H1 (cell line): ENCODE measurements around the gene AAR2. TPM values are rescaled to one million over a fixed set of nuclear protein-coding genes. Genes with fewer than 3 reads are reported as not detected.

Experiments
- CTCF ChIA-PET: fragments of 300-600 bp; sonication (Branson Sonifier 250); formaldehyde crosslinking; loops from one replicate; lab custom pipeline; 2021; ENCODE audit not compliant: partially characterized antibody; lab: Charles Lee
- POLR2A ChIA-PET: fragments of 300-600 bp; sonication (Branson Sonifier 250); formaldehyde crosslinking; loops from one replicate; lab custom pipeline; 2021; ENCODE audit warnings: inconsistent platforms; ENCODE audit not compliant: partially characterized antibody; lab: Charles Lee
- DNase-seq, 2 experiments: peaks; one replicate each; pipeline versions ENCODE4 v3.0.0 to v3.0.0-alpha.2; 2010 to 2022; ENCODE audit warnings: low spot score in 2 of 2, low read depth in 1 of 2, mixed read lengths in 1 of 2
- FAIRE-seq: peaks from 2 replicates; lab custom pipeline; 2011; peaks lifted over from hg19 to GRCh38; lab: Jason Lieb, UNC
- H2AFZ ChIP-seq: 2 replicates; pipeline ENCODE4 v1.8.1; 2012; ENCODE audit warnings: low read length, inconsistent platforms
- H2AK5ac ChIP-seq: 2 replicates; pipeline ENCODE4 v1.6.1; 2013; ENCODE audit warnings: low read depth, low read length
- H2BK120ac ChIP-seq: replicated peaks from 2 replicates; pipeline ENCODE3; 2013; ENCODE audit warnings: low read depth, low read length, inconsistent platforms
- H2BK12ac ChIP-seq: 2 replicates; pipeline ENCODE4 v1.6.1; 2013; ENCODE audit warnings: low read depth, low read length
- H2BK15ac ChIP-seq: 2 replicates; pipeline ENCODE4 v1.6.1; 2013; ENCODE audit warnings: low read length
- H2BK20ac ChIP-seq: 2 replicates; pipeline ENCODE4 v1.6.1; 2013; ENCODE audit warnings: low read length
- H2BK5ac ChIP-seq: 2 replicates; pipeline ENCODE4 v1.6.1; 2013; ENCODE audit warnings: low read depth, low read length
- H3K14ac ChIP-seq: 2 replicates; pipeline ENCODE4 v1.6.1; 2013; ENCODE audit warnings: inconsistent platforms; ENCODE audit not compliant: insufficient read length
- H3K18ac ChIP-seq: 2 replicates; pipeline ENCODE4 v1.6.1; 2013; ENCODE audit warnings: low read length; ENCODE audit errors: extremely low read depth
- H3K23ac ChIP-seq: 2 replicates; pipeline ENCODE4 v1.6.1; 2013; ENCODE audit warnings: inconsistent platforms; ENCODE audit not compliant: insufficient read length
- H3K23me2 ChIP-seq: 2 replicates; pipeline ENCODE4 v1.6.1; 2013; ENCODE audit warnings: low read depth, low read length
- H3K27ac ChIP-seq: 2 replicates; pipeline ENCODE4 v1.6.1; 2011; ENCODE audit warnings: low read depth, low read length, inconsistent platforms
- H3K27me3 ChIP-seq, 4 experiments: replicated peaks in 1 of 4; 1 replicate in 1 of 4; 2 replicates in 3 of 4; pipeline versions ENCODE4 v1.6.1 to v1.8.1; 2011 to 2013; ENCODE audit warnings: low read length in 3 of 4, mild to moderate bottlenecking in 3 of 4, inconsistent platforms in 2 of 4, mixed read lengths in 2 of 4, moderate library complexity in 1 of 4; ENCODE audit not compliant: control insufficient read depth in 3 of 4, insufficient read depth in 3 of 4; ENCODE audit errors: extremely low read depth in 1 of 4
- H3K36me3 ChIP-seq, 4 experiments: 2 replicates each; pipeline versions ENCODE4 v1.6.1 to v1.8.1; 2011 to 2013; ENCODE audit warnings: mild to moderate bottlenecking in 4 of 4, low read length in 3 of 4, moderate library complexity in 2 of 4, control low read depth in 1 of 4, inconsistent platforms in 1 of 4; ENCODE audit not compliant: insufficient read depth in 4 of 4, control insufficient read depth in 2 of 4
- H3K4ac ChIP-seq: replicated peaks from 2 replicates; pipeline ENCODE3; 2013; ENCODE audit warnings: low read length, low read depth, mixed read lengths, inconsistent platforms; ENCODE audit not compliant: insufficient read length
- H3K4me1 ChIP-seq, 4 experiments: replicated peaks in 1 of 4; 1 replicate in 1 of 4; 2 replicates in 3 of 4; pipeline versions ENCODE4 v1.6.1 to v1.8.1; 2011 to 2013; ENCODE audit warnings: low read length in 3 of 4, inconsistent platforms in 2 of 4, mixed read lengths in 1 of 4; ENCODE audit not compliant: insufficient read depth in 4 of 4, control insufficient read depth in 3 of 4
- H3K4me2 ChIP-seq, 2 experiments: 2 replicates each; pipeline versions ENCODE4 v1.6.1 to v1.8.1; 2011 to 2013; ENCODE audit warnings: low read depth in 2 of 2, low read length in 2 of 2, control low read depth in 1 of 2, inconsistent platforms in 1 of 2, mild to moderate bottlenecking in 1 of 2; ENCODE audit not compliant: insufficient read depth in 1 of 2
- H3K4me3 ChIP-seq, 4 experiments: fragments of 200-600, 300-600 bp in 1 of 4; sonication (generic), shearing (Covaris generic), sonication (Bioruptor Twin) in 1 of 4; 2 replicates each; pipeline versions ENCODE4 v1.5.1 to v1.8.1; 2011 to 2016; ENCODE audit warnings: low read length in 4 of 4, low read depth in 3 of 4, control low read depth in 2 of 4, inconsistent platforms in 2 of 4, mild to moderate bottlenecking in 2 of 4, mixed read lengths in 1 of 4, moderate library complexity in 1 of 4; ENCODE audit not compliant: insufficient read depth in 2 of 4; ENCODE audit errors: extremely low read depth in 1 of 4
- H3K56ac ChIP-seq: replicated peaks from 2 replicates; pipeline ENCODE3; 2013; ENCODE audit warnings: low read depth, mild to moderate bottlenecking, mixed read lengths, low read length, inconsistent platforms; ENCODE audit not compliant: insufficient read length
- H3K79me1 ChIP-seq: 2 replicates; pipeline ENCODE4 v1.6.1; 2013; ENCODE audit warnings: low read depth, low read length, control low read depth
- H3K79me2 ChIP-seq, 2 experiments: 2 replicates each; pipeline versions ENCODE4 v1.6.1 to v1.8.1; 2012 to 2013; ENCODE audit warnings: low read length in 2 of 2, mild to moderate bottlenecking in 2 of 2, inconsistent platforms in 1 of 2; ENCODE audit not compliant: insufficient read depth in 2 of 2, control insufficient read depth in 1 of 2
- H3K9ac ChIP-seq, 4 experiments: replicated peaks in 1 of 4; 1 replicate in 1 of 4; 2 replicates in 3 of 4; pipeline versions ENCODE4 v1.6.1 to v1.8.1; 2011 to 2013; ENCODE audit warnings: low read depth in 3 of 4, low read length in 3 of 4, control low read depth in 2 of 4, mild to moderate bottlenecking in 2 of 4, moderate library complexity in 2 of 4, inconsistent platforms in 1 of 4; ENCODE audit errors: extremely low read depth in 1 of 4
- H3K9me3 ChIP-seq, 2 experiments: 2 replicates each; pipeline versions ENCODE4 v1.6.1 to v1.8.1; 2012 to 2013; ENCODE audit warnings: mild to moderate bottlenecking in 2 of 2, moderate library complexity in 2 of 2, control low read depth in 1 of 2, inconsistent platforms in 1 of 2, low read depth in 1 of 2, low read length in 1 of 2, mixed read lengths in 1 of 2; ENCODE audit not compliant: insufficient read depth in 2 of 2
- H4K20me1 ChIP-seq, 2 experiments: replicated peaks in 1 of 2; 2 replicates each; pipeline versions ENCODE3 to v1.8.1; 2011 to 2013; ENCODE audit warnings: inconsistent platforms in 2 of 2, low read length in 2 of 2, mild to moderate bottlenecking in 1 of 2; ENCODE audit not compliant: insufficient read depth in 2 of 2, control insufficient read depth in 1 of 2
- H4K5ac ChIP-seq: 2 replicates; pipeline ENCODE4 v1.6.1; 2013; ENCODE audit warnings: low read length, low read depth, mixed read lengths, inconsistent platforms; ENCODE audit not compliant: insufficient read length
- H4K8ac ChIP-seq: 2 replicates; pipeline ENCODE4 v1.8.0; 2013; ENCODE audit warnings: mild to moderate bottlenecking, moderate library complexity, low read length, inconsistent platforms; ENCODE audit not compliant: insufficient read depth; ENCODE audit errors: extremely low read depth
- H4K91ac ChIP-seq: replicated peaks from 2 replicates; pipeline ENCODE3; 2013; ENCODE audit warnings: low read length, mixed read lengths, inconsistent platforms; ENCODE audit not compliant: insufficient read length
- BCL11A ChIP-seq, 2 experiments: IDR thresholded peaks; one replicate each; pipeline ENCODE4 v1.6.1; 2011; ENCODE audit warnings: low read depth in 2 of 2, low read length in 2 of 2, mild to moderate bottlenecking in 2 of 2
- HDAC2 ChIP-seq, 2 experiments: fragments of 300-600 bp in 1 of 2; sonication (generic) in 1 of 2; IDR thresholded peaks; 2 replicates each; pipeline ENCODE4 v1.6.1; 2011 to 2012; ENCODE audit warnings: low read depth in 2 of 2, low read length in 2 of 2, mild to moderate bottlenecking in 2 of 2, moderate library complexity in 2 of 2, borderline replicate concordance in 1 of 2, inconsistent platforms in 1 of 2
- KDM1A ChIP-seq: fragments of 200-600, 300-600 bp; sonication (generic); IDR thresholded peaks from 2 replicates; pipeline ENCODE4 v1.7.1; 2016; ENCODE audit warnings: mild to moderate bottlenecking, low read length, borderline replicate concordance
- POU5F1 ChIP-seq: IDR thresholded peaks from 2 replicates; pipeline ENCODE4 v1.6.1; 2011; ENCODE audit warnings: low read depth, mild to moderate bottlenecking, low read length, moderate library complexity
- RFX5 ChIP-seq: IDR thresholded peaks from 2 replicates; pipeline ENCODE4 v1.6.1; 2011; ENCODE audit warnings: low read depth, low read length, improper control_type of control experiment, borderline replicate concordance
- TBP ChIP-seq: IDR thresholded peaks from 2 replicates; pipeline ENCODE4 v1.6.1; 2011; ENCODE audit warnings: low read depth, low read length, improper control_type of control experiment
- YY1 ChIP-seq: IDR thresholded peaks from 2 replicates; pipeline ENCODE4 v1.6.1; 2011; ENCODE audit warnings: low read depth, mild to moderate bottlenecking, low read length
- WGBS, 2 experiments: shearing (Covaris generic) in 1 of 2; methylation state at CpG; one replicate each; pipeline versions ENCODE4 v1.1.6 to v1.1.7; 2013 to 2015; ENCODE audit warnings: low lambda C conversion rate in 2 of 2, mixed read lengths in 2 of 2, inconsistent platforms in 1 of 2, low coverage in 1 of 2, missing lambda C conversion rate in 1 of 2; ENCODE audit not compliant: insufficient replicate concordance in 2 of 2, insufficient coverage in 1 of 2, insufficient read length in 1 of 2; ENCODE audit errors: extremely low coverage in 1 of 2, missing lambda C conversion rate in 1 of 2; 5-methylcytosine and 5-hydroxymethylcytosine counted together
- polyA plus RNA-seq, 7 experiments: library from polyadenylated mRNA; depleted of rRNA in 3 of 7; stranded (reverse) in 5 of 7; unstranded in 2 of 7; fragments of >200 nt in 5 of 7; fragments of 200-250 nt in 2 of 7; gene quantifications; 1 replicate in 5 of 7; 2 replicates in 1 of 7; 4 replicates in 1 of 7; pipeline versions ENCODE4 v1.2.1 to v1.2.3, GENCODE V29; 2011 to 2013; ENCODE audit warnings: missing spikeins in 2 of 7, mixed read lengths in 2 of 7
- total RNA-seq: library from RNA; stranded (reverse); fragmentation: NEBNext Ultra II Directional; extraction: Animal tissue kit (Norgen Biotek cat#: 25700); gene quantifications from 2 replicates; pipeline ENCODE4 v1.2.1, GENCODE V29; 2021

AAR2 gene
- total and polyA plus RNA-seq, 2 of the 8 experiments (the other 6 are each of a cell fraction or from before 2014, with no cell fraction given), result 25.5 to 36.1 TPM

DNA sequence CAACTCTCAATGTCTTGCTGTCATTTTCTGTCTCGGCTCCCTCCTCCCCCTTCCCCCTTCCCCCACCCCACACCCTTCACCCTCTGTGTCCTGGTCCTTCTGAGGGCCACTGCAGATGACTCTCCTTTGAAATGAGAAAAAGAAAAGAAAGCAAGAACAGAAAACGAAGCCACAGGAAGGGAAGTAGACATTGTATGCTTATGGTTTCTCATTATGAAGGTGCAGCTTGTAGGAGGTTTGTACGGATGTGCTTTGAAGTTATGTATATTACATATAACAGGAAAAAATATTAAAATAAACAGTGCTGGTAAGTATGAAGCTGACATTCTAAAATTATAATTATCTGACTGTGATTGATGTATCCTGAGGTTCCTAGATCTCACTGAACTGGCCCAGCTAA, 6.3 kb upstream of the AAR2 start:
- Histone ChIP-seq H3K79me2 (no peaks in the 10 kb centered on the region), H3K36me3 (no peaks in the 10 kb centered on the region; a peak in 1 of 8 replicates), H3K27ac (no peak overlapping the region), H2BK12ac (no peak overlapping the region), H3K23ac (no peak overlapping the region), H2AK5ac (no peak overlapping the region), H3K14ac (no peak overlapping the region), H3K56ac (no peak overlapping the region), H4K91ac (no peak overlapping the region), H3K18ac (no peak overlapping the region), H3K4me1 (no peaks in the 10 kb centered on the region), H3K4me3 (no peak overlapping the region), H2BK20ac (no peak overlapping the region), H2BK15ac (no peak overlapping the region), H4K20me1 (no peaks in the 10 kb centered on the region), H3K27me3 (no peaks in the 10 kb centered on the region), H3K9me3 (no peaks in the 10 kb centered on the region), H3K4me2 (no peak overlapping the region), H4K5ac (no peak overlapping the region), H3K4ac (no peak overlapping the region), H3K9ac (no peak overlapping the region), H2BK5ac (no peak overlapping the region), H2BK120ac (no peak overlapping the region), H4K8ac (no peak overlapping the region), H3K79me1 (no peaks in the 10 kb centered on the region), H2AFZ (no peak overlapping the region), H3K23me2 (no peaks in the 10 kb centered on the region)
- TF ChIP-seq BCL11A (IDR thresholded peaks at IDR 0.05; ENCODE audit: low read depth in 2 of 2, low read length in 2 of 2), result no peak
- no peak for TF ChIP-seq KDM1A
- TF ChIP-seq POU5F1, result no peak
- no peak for TF ChIP-seq RFX5
- no peak for TF ChIP-seq YY1
- TF ChIP-seq HDAC2 (IDR thresholded peaks at IDR 0.05; ENCODE audit: borderline replicate concordance in 1 of 2, low read depth in 2 of 2, low read length in 2 of 2), result no peak
- no peak for TF ChIP-seq TBP
- no peak for DNase-seq
- ChIA-PET POLR2A (no interaction called here), CTCF (interaction anchor here (0.7 to 4.4 kb wide), 4 partner anchors 11 to 160 kb away, joined by 3 to 15 read pairs (median 10); no protein-coding TSS in a partner anchor)
- WGBS, 2 experiments, result 87% methylated on average over 2 of the region's 3 CpGs; no CpG with 5 or more reads in 1 of the 2 experiments
- no peak for FAIRE-seq
